ENCODE data around the gene PPP2R5A.
"Not testable (repeated sequence)": the region's sequence is repeated elsewhere in the genome, so short reads cannot be mapped to it uniquely, and the experiment has no call there.

PPP2R5A gene

GRCh38 chr1:212297338-212297737 lies 12.1 kb downstream of the PPP2R5A start:
- no peak for DNase-seq (ENCODE audit: low read depth in 2 of 3, low spot score in 1 of 3)

GRCh38 chr1:212301580-212301979 lies 16.4 kb downstream of the PPP2R5A start:
- DNase-seq (ENCODE audit: low read depth in 2 of 3, low spot score in 1 of 3): no peak

DNA sequence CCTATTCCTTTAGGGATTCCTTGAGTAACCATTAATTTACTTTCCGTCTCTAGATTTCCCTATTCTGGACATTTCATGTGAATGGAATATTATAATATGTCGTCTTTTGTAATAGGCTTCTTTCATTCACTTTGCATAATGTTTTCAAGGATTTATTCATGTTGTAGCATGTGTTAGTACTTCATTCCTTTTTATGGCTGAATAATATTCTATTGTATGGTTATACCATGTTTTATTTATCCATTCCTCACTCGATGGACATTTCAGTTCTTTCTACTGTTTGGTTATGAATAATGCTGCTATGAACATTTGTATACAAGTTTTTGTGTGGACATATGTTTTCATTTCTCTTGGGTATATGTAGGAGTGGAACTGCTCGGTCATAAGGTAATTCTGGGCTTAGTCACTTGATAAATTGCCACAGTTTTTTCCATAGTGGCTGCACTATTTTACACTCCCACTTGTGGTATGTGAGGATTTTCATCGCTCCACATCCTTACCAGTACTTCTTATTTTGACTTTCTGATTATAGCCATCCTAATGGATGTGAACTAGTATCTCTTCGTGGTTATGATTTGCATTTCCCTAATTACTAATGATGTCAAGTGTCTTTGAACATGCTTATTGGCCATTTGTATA lies 17.7 kb downstream of the PPP2R5A start:
- DNase-seq (ENCODE audit: low read depth in 2 of 3, low spot score in 1 of 3): no peak

DNA sequence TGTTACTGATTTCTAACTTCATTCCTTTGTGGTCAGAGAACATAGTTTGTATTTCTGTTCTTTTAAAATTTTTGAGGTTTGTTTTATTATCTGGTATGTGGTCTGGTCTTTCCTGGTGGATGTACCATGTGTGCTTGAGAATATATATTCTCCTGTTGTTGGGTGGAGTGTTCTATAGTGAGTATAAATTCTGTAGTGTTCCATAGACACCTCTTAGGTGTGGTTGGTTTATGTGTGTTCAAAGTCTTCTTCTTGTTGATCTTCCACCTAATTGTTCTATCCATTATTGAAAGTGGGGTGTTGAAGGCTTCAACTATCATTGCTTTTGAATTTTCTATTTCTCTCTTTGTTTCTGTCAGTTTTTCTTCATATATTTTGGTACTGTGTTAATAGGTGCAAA lies 20.1 kb downstream of the PPP2R5A start:
- DNase-seq (ENCODE audit: low read depth in 2 of 3, low spot score in 1 of 3): no peak

DNA sequence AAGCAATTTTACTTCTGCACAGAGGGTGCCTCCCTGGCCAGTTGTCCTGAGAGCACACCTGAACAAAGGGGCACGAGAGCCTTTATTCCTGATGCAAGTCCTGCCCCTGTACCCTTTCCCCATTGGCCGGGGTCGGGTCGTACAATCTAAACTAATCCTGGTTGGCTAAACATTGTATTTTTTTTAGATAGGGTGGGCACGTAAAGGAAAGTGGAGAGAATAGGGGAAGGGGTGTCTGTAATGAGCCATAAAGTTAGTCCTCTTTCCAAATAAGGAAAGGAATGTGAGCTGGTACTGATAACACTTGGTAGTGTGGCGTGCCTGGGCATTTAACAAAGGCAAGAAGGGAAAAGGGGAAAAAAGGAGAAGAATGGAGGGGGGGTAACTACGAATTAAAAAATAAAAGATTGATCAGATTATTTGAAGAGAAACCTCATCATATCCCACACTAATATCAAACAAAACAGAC lies 20.8 kb downstream of the PPP2R5A start:
- DNase-seq (ENCODE audit: low read depth in 2 of 3, low spot score in 1 of 3): not testable (repeated sequence)

- no peak for DNase-seq (ENCODE audit: low read depth in 2 of 3, low spot score in 1 of 3)
Measured at GRCh38 chr1:212309967-212310366, 24.8 kb downstream of the PPP2R5A start.

- no peak for DNase-seq (ENCODE audit: low read depth in 2 of 3, low spot score in 1 of 3)
Measured at GRCh38 chr1:212310383-212310782, 25.2 kb downstream of the PPP2R5A start.

- DNase-seq (ENCODE audit: low read depth in 2 of 3, low spot score in 1 of 3): no peak
Measured at GRCh38 chr1:212311836-212312497, 26.8 kb downstream of the PPP2R5A start.

- no peak for DNase-seq (ENCODE audit: low read depth in 2 of 3, low spot score in 1 of 3)
Measured at GRCh38 chr1:212313616-212314015, 28.4 kb downstream of the PPP2R5A start.

DNA sequence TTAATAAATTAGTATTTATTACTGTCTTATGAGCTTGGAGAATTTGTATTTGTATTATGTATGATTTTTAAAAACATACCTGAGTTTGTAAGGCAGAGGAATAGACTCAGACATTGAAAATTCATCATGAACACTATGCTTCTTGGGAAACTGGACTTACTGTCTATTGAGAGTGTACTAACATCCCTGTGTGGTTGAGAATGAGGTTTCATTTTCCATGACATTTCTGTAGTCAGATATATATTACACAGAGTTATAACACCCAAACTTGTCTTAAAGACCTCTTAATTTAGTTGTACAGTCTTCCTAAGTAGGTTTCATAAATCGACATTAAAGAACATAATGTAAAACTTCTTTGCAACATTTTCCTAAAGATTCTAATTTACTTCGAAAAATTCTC lies 30.0 kb downstream of the PPP2R5A start:
- DNase-seq (ENCODE audit: low read depth in 2 of 3, low spot score in 1 of 3): no peak

DNA sequence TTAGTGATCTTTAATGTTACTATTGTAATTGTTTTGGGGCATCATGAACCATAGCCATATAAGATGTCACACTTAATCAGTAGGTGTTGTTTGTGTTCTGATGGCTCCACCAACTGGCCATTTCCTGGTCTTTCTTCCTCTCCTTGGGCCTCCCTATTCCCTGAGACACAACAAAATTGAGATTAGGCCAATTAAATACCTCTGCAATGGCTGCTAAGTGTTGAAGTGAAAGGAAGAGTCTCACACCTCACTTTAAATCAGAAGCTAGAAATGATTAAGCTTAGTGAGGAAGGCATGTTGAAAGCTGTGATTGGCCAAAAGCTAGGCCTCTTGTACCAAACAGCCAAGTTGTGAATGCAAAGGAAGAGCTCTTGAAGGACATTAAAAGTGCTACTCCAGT lies 30.7 kb downstream of the PPP2R5A start:
- DNase-seq (ENCODE audit: low read depth in 2 of 3, low spot score in 1 of 3): no peak

DNA sequence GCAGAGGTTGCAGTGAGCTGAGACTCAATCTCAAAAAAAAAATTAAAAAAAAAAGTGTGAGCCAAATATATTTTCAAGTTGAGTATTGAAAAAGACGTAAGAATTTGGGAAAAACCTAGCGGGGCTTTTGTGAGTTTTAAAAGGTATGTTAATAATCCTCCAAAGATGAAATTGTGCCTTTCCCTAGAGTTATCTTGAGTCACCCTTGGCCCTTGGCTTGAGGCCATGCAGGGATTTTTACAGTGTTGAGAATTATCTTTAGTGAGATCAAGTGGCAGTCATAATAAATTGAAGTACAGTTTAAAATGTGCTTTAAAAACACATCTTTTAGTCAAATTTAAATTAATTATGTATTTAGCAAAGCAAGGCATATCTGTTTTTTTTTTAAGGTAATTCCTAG lies 32.7 kb downstream of the PPP2R5A start:
- DNase-seq (ENCODE audit: low read depth in 2 of 3, low spot score in 1 of 3): no peak

- not testable (repeated sequence) for DNase-seq (ENCODE audit: low read depth in 2 of 3, low spot score in 1 of 3)
Measured at GRCh38 chr1:212321031-212321430, 35.8 kb downstream of the PPP2R5A start.

DNA sequence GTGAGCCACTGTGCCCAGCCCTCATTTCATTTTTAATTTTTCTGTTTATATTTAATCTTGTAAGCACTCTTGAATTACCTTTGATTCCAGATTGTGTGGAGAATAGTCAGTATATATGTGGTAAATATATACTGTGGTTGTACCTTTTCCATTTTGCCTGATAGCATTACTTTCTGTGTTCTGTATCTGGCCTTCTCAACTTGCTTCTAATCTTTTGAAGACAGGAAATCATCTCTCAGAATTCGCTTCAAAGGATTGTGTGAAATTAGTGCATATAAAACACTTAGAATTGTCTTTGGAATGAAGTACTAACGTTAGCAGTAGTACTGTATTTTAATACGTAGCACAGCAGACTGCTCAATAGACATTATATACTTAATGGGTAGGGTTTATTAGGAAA lies 37.9 kb downstream of the PPP2R5A start:
- DNase-seq (ENCODE audit: low read depth in 2 of 3, low spot score in 1 of 3): no peak

- DNase-seq (ENCODE audit: low read depth in 2 of 3, low spot score in 1 of 3): no peak
Measured at GRCh38 chr1:212326541-212326940, 41.3 kb downstream of the PPP2R5A start.

DNA sequence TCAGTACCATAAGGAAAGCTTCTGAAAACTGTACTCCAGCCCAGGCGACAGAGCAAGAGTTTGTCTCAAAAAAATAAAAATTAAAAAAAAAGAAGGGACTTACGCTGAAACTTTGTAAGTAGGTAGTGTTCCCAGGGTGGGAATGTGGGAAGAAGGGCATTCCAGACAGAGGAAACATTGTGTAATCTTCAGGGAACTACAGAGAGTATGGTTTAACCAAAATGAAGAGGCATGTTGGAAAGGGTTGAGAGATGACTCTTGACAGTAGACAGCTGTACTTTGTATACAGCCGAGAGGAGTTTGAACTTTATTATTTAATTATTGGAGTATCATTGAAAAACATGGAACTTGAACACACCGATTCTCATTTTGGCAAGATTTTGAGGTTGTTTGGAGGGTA lies 43.0 kb downstream of the PPP2R5A start:
- no peak for DNase-seq (ENCODE audit: low read depth in 2 of 3, low spot score in 1 of 3)

DNA sequence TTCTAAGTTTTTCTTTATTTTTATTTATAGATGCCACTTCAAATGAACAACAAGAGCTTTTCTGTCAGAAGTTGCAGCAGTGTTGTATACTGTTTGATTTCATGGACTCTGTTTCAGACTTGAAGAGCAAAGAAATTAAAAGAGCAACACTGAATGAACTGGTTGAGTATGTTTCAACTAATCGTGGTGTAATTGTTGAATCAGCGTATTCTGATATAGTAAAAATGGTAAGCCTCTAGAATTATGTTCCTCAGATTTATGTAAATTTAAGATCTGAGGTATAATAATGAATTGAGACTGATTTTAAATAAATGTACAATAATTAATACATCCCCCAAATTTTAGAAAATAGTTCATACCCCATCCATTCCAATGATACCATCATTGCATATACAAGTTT lies 43.9 kb downstream of the PPP2R5A start:
- no peak for DNase-seq (ENCODE audit: low read depth in 2 of 3, low spot score in 1 of 3)

GRCh38 chr1:212341090-212341489 lies 55.9 kb downstream of the PPP2R5A start:
- DNase-seq (ENCODE audit: low read depth in 2 of 3, low spot score in 1 of 3): no peak

DNA sequence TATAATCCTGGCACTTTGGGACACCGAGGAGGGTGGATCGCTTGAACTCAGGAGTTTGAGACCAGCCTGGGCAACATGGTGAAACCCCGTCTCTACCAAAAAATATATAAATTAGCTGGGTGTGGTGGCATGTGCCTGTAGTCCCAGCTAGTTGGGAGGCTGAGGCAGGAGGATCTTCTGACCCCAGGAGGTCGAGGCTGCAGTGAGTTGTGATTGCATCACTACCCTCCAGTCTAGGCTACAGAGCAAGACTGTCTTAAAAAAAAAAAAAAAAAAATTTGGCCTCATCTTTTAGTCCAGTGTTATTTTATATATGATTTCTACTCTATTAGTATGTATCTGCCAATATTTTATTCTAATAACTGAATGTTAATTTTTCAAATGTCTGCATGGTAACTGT lies 59.7 kb downstream of the PPP2R5A start:
- DNase-seq (ENCODE audit: low read depth in 2 of 3, low spot score in 1 of 3): no peak

- no peak for DNase-seq (ENCODE audit: low read depth in 2 of 3, low spot score in 1 of 3)
Measured at GRCh38 chr1:212346601-212347000, 61.4 kb downstream of the PPP2R5A start.

- DNase-seq (ENCODE audit: low read depth in 2 of 3, low spot score in 1 of 3): no peak
Measured at GRCh38 chr1:212351588-212352362, 66.6 kb downstream of the PPP2R5A start.

DNA sequence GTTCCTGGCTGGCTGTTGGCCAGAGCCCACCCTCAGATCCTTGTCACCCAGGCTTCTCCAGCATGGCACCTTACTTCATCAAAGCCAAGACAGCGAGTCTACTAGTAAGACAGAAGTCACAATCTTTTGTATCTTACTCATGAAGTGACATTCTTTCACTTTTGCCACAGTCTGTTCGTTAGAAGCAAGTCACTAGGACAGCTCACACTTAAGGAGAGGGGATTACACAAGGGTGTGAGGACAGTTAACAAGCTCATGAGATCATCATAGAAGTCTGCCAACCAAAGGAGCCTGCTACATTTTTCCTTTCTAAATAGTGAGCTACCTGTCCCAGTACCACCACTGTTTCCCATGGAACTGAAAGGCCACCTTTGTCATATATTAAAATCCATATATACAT lies 68.0 kb downstream of the PPP2R5A start:
- DNase-seq (ENCODE audit: low read depth in 2 of 3, low spot score in 1 of 3): no peak

Measured in stimulated activated CD4-positive, alpha-beta T cell treated with anti-CD3 and anti-CD28 coated beads, Interleukin-12 subunit alpha, Interleukin-12 subunit beta, amount 100 ng/mL, for 48 hours (primary cell).